Skeletal muscle tissue (tissue), 4 donors: ENCODE data around the gene ENO2. TPM values are rescaled to one million over a fixed set of nuclear protein-coding genes. Genes with fewer than 3 reads are reported as not detected.

Experiments
- H3K27ac ChIP-seq: one replicate; pipeline ENCODE4 v1.7.0; 2013; ENCODE audit warnings: mild to moderate bottlenecking, low read depth, low read length, inconsistent platforms
- H3K27me3 ChIP-seq, 3 donors: one replicate each; pipeline ENCODE4 v1.7.0; 2013; ENCODE audit warnings: low read length in 3 of 3; ENCODE audit not compliant: control insufficient read depth in 3 of 3, insufficient read depth in 3 of 3
- H3K36me3 ChIP-seq, 3 donors: one replicate each; pipeline ENCODE4 v1.7.0; 2013; ENCODE audit warnings: low read length in 3 of 3; ENCODE audit not compliant: control insufficient read depth in 3 of 3, insufficient read depth in 3 of 3
- H3K4me1 ChIP-seq, 3 donors: one replicate each; pipeline ENCODE4 v1.7.0; 2013; ENCODE audit warnings: low read length in 3 of 3, mild to moderate bottlenecking in 3 of 3; ENCODE audit not compliant: control insufficient read depth in 3 of 3, insufficient read depth in 3 of 3
- H3K4me3 ChIP-seq, 3 donors: one replicate each; pipeline ENCODE4 v1.7.0; 2013; ENCODE audit warnings: low read length in 3 of 3
- H3K9ac ChIP-seq, 3 donors: one replicate each; pipeline ENCODE4 v1.7.0; 2013; ENCODE audit warnings: low read length in 3 of 3, mild to moderate bottlenecking in 3 of 3, moderate library complexity in 2 of 3, low read depth in 1 of 3
- H3K9me3 ChIP-seq, 3 donors: one replicate each; pipeline ENCODE4 v1.7.0; 2013; ENCODE audit warnings: low read length in 3 of 3; ENCODE audit not compliant: control insufficient read depth in 3 of 3
- total RNA-seq: library from RNA; depleted of rRNA; stranded (reverse); fragments of >200 nt; gene quantifications from one replicate; pipeline ENCODE4 v1.2.3, GENCODE V29; 2014
- donor health status: Osteomylitis.

Gene ENO2
- total RNA-seq, 1 donor from 2014 or later: 2.6 TPM

- Histone ChIP-seq H3K4me3 (peak overlapping the region in 2 of 3 donors; percentile 11 to 55), H3K4me1 (peaks cover 34 to 55% (median 45%) of the 10 kb centered on the region in 3 donors), H3K36me3 (peaks cover 2 to 7% (median 6%) of the 10 kb centered on the region in 3 donors), H3K9ac (peak overlapping the region; percentile 63 to 74 (median 70)), H3K9me3 (no peaks in the 10 kb centered on the region), H3K27ac (peak overlapping the region; percentile 79), H3K27me3 (no peaks in the 10 kb centered on the region)
Observed at GRCh38 chr12:6960593-6961277, 46.4 kb downstream of the ENO2 start.

- Histone ChIP-seq H3K27me3 (no peaks in the 10 kb centered on the region), H3K9ac (peak overlapping the region; percentile 63 to 74 (median 70)), H3K27ac (peak overlapping the region; percentile 79), H3K4me1 (peaks cover 34 to 51% (median 45%) of the 10 kb centered on the region in 3 donors), H3K4me3 (peak overlapping the region; percentile 11 to 66 (median 55)), H3K36me3 (peaks cover 7 to 13% (median 11%) of the 10 kb centered on the region in 3 donors), H3K9me3 (no peaks in the 10 kb centered on the region)
Observed at GRCh38 chr12:6961278-6961694, 46.9 kb downstream of the ENO2 start.

- H3K4me1 ChIP-seq: peaks cover 34 to 51% (median 45%) of the 10 kb centered on the region in 3 donors
- no peaks in the 10 kb centered on the region for H3K27me3 ChIP-seq
- H3K36me3 ChIP-seq: peaks cover 11 to 18% (median 14%) of the 10 kb centered on the region in 3 donors
- H3K27ac ChIP-seq: peak overlapping the region; percentile 79
- no peaks in the 10 kb centered on the region for H3K9me3 ChIP-seq
- peak overlapping the region; percentile 11 to 66 (median 55) for H3K4me3 ChIP-seq
- peak overlapping the region; percentile 63 to 74 (median 70) for H3K9ac ChIP-seq
Observed at GRCh38 chr12:6961695-6962284, 47.4 kb downstream of the ENO2 start.

- Histone ChIP-seq H3K9me3 (no peaks in the 10 kb centered on the region), H3K9ac (peak overlapping the region in 2 of 3 donors; percentile 65 to 74), H3K27ac (peak overlapping the region; percentile 79), H3K4me3 (peak overlapping the region in 1 of 3 donors; percentile 55), H3K36me3 (peaks cover 18 to 25% (median 21%) of the 10 kb centered on the region in 3 donors), H3K27me3 (no peaks in the 10 kb centered on the region), H3K4me1 (peaks cover 34 to 51% (median 45%) of the 10 kb centered on the region in 3 donors)
Observed at GRCh38 chr12:6962285-6963015, 48.1 kb downstream of the ENO2 start.

- no peak overlapping the region for H3K27ac ChIP-seq
- H3K9ac ChIP-seq: no peak overlapping the region
- H3K36me3 ChIP-seq: peaks cover 25 to 32% (median 28%) of the 10 kb centered on the region in 3 donors
- H3K4me3 ChIP-seq: no peak overlapping the region
- no peaks in the 10 kb centered on the region for H3K9me3 ChIP-seq
- no peaks in the 10 kb centered on the region for H3K27me3 ChIP-seq
- peaks cover 37 to 47% (median 44%) of the 10 kb centered on the region in 3 donors for H3K4me1 ChIP-seq
Observed at GRCh38 chr12:6963016-6963731, 48.8 kb downstream of the ENO2 start.

GRCh38 chr12:6963791-6964413 is 49.5 kb downstream of the ENO2 start:
- H3K4me1 ChIP-seq: peaks cover 42 to 48% (median 44%) of the 10 kb centered on the region in 3 donors
- peak overlapping the region in 2 of 3 donors; percentile 45 to 55 for H3K9ac ChIP-seq
- H3K27ac ChIP-seq: no peak overlapping the region
- peaks cover 32 to 39% (median 35%) of the 10 kb centered on the region in 3 donors for H3K36me3 ChIP-seq
- H3K9me3 ChIP-seq: no peaks in the 10 kb centered on the region
- no peaks in the 10 kb centered on the region for H3K27me3 ChIP-seq
- H3K4me3 ChIP-seq: no peak overlapping the region

- Histone ChIP-seq H3K27me3 (no peaks in the 10 kb centered on the region), H3K9me3 (no peaks in the 10 kb centered on the region), H3K9ac (peak overlapping the region; percentile 50 to 73 (median 55)), H3K4me1 (peaks cover 47 to 51% (median 48%) of the 10 kb centered on the region in 3 donors), H3K27ac (peak overlapping the region; percentile 74), H3K36me3 (peaks cover 32 to 43% (median 37%) of the 10 kb centered on the region in 3 donors), H3K4me3 (no peak overlapping the region)
Observed at GRCh38 chr12:6964605-6965025, 50.2 kb downstream of the ENO2 start.

- H3K27me3 ChIP-seq: no peaks in the 10 kb centered on the region
- no peaks in the 10 kb centered on the region for H3K9me3 ChIP-seq
- peaks cover 47 to 51% (median 51%) of the 10 kb centered on the region in 3 donors for H3K4me1 ChIP-seq
- H3K9ac ChIP-seq: peak overlapping the region; percentile 50 to 73 (median 55)
- no peak overlapping the region for H3K4me3 ChIP-seq
- peaks cover 32 to 43% (median 40%) of the 10 kb centered on the region in 3 donors for H3K36me3 ChIP-seq
- H3K27ac ChIP-seq: peak overlapping the region; percentile 74
Observed at GRCh38 chr12:6965026-6965661, 50.8 kb downstream of the ENO2 start.
